HG03135 (cell line): Measurements from ENCODE around the gene EPB41L4B.
"Not testable (repeated sequence)": the region's sequence is repeated elsewhere in the genome, so short reads cannot be mapped to it uniquely, and the experiment has no call there.

Experiments
- ATAC-seq: cut with Tn5 transposase; IDR thresholded peaks from one replicate; pipeline ENCODE4 v1.9.1; 2021; ENCODE audit warnings: mild to moderate bottlenecking, moderate library complexity; ENCODE audit not compliant: unreplicated experiment

Gene EPB41L4B

GRCh38 chr9:109301012-109301411, 19.8 kb downstream of the EPB41L4B start:
- ATAC-seq: no peak

GRCh38 chr9:109299891-109300290, 21.0 kb downstream of the EPB41L4B start:
- no peak for ATAC-seq

- no peak for ATAC-seq
Observed at GRCh38 chr9:109297899-109298298, 23.0 kb downstream of the EPB41L4B start.

GRCh38 chr9:109295221-109296130, 25.4 kb downstream of the EPB41L4B start:
- ATAC-seq: no peak

- ATAC-seq: no peak
Observed at GRCh38 chr9:109290385-109290784, 30.5 kb downstream of the EPB41L4B start.

GRCh38 chr9:109289931-109290330, 30.9 kb downstream of the EPB41L4B start:
- no peak for ATAC-seq

GRCh38 chr9:109289186-109289585, 31.7 kb downstream of the EPB41L4B start:
- ATAC-seq: no peak

GRCh38 chr9:109286981-109287380, 33.9 kb downstream of the EPB41L4B start:
- no peak for ATAC-seq

- ATAC-seq: no peak
Observed at GRCh38 chr9:109286571-109286977, 34.3 kb downstream of the EPB41L4B start.

GRCh38 chr9:109283672-109284071, 37.2 kb downstream of the EPB41L4B start:
- ATAC-seq: not testable (repeated sequence)

GRCh38 chr9:109283012-109283411, 37.8 kb downstream of the EPB41L4B start:
- no peak for ATAC-seq

GRCh38 chr9:109282302-109282701, 38.6 kb downstream of the EPB41L4B start:
- no peak for ATAC-seq

GRCh38 chr9:109281518-109281917, 39.3 kb downstream of the EPB41L4B start:
- no peak for ATAC-seq

- ATAC-seq: no peak
Observed at GRCh38 chr9:109278848-109279247, 42.0 kb downstream of the EPB41L4B start.

- no peak for ATAC-seq
Observed at GRCh38 chr9:109278216-109278615, 42.6 kb downstream of the EPB41L4B start.

- no peak for ATAC-seq
Observed at GRCh38 chr9:109277451-109277850, 43.4 kb downstream of the EPB41L4B start.

GRCh38 chr9:109276469-109277440, 44.1 kb downstream of the EPB41L4B start:
- no peak for ATAC-seq

- ATAC-seq: no peak
Observed at GRCh38 chr9:109274884-109275730, 45.8 kb downstream of the EPB41L4B start.

GRCh38 chr9:109273869-109274268, 47.0 kb downstream of the EPB41L4B start:
- ATAC-seq: no peak

GRCh38 chr9:109272745-109273144, 48.1 kb downstream of the EPB41L4B start:
- ATAC-seq: no peak

GRCh38 chr9:109272045-109272444, 48.8 kb downstream of the EPB41L4B start:
- ATAC-seq: no peak
